GM12801 (cell line): Measurements from ENCODE around the gene NR0B1.

Experiments
- CTCF ChIP-seq: IDR thresholded peaks from one replicate; pipeline ENCODE4 v1.5.1; 2011; ENCODE audit warnings: control low read depth; ENCODE audit not compliant: insufficient read length; ENCODE audit errors: extremely low read depth

Gene NR0B1

DNA sequence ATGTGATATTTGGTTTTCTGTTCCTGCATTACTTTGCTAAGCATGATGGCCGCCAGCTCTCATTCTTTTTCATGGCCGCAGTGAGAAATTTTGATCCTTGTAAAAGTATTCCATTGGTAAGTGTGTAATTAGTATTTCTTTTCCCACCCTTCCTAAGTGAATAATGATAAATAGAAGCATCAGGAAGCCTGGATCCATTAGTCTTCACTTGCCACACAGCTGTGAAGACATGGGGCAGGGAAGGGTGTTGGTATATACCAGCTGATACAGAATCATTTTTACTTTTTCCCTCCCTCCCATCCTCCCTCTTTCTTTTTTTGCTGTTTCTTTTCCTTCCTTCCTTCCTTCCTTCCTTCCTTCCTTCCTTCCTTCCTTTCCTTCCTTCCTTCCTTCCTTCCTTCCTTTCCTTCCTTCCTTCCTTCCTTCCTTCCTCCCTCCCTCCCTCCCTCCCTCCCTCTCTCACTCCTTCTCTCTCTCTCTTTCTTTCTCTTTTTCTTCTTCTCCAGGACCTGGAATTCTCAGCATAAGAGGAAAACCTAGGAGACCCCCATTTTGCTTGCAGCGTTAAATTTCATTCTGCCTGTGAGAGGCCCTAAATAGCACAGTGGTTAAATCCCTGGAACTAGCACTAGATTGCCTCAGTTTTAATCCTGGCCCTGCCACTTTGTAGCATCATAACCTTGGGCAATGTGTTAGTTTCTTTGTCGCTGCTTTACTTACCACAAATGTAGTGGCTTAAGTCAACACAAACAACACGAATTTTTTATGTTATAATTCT is 1.4 kb upstream of the NR0B1 start:
- no peak for TF ChIP-seq CTCF

GRCh38 chrX:30308263-30309138 is 689 bp downstream of the NR0B1 start:
- TF ChIP-seq CTCF = no peak

DNA sequence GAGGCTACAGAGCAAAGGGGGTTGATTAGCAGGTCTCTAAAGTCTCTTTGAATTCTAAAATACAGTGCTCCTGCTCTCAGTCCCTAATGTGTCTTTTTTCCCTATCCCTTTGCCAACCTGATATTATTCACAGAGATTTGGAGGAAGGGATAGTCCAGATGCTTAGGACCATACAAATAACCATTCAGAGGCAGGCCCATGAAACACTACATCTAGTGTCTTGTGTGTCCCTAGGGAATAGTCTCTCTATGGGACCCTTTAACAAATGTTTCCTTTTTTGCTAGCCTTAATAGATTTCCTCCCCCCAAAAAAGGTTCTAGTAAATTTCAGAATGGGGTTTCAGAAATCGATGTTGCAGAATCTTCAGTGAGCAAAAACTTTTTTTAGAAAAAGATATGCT is 1.7 kb downstream of the NR0B1 start:
- TF ChIP-seq CTCF = no peak

DNA sequence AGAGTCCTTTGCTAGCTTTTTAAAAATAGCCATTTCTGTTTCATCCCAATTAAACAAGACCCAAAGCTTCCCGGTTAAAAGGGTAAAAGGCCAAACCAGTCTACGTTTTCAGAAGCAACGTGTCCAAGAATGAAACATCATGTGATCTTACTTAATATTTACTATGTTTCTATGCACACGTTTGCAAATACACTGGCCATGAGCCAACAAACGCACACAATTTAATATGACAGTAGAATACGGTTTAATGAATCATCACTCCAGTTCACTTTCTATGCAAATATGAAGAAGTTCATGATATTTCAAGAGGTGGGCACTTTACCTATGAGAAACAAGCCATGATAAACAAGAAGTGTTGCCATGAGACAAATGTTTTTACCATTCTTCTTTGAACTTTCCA is 4.3 kb downstream of the NR0B1 start:
- no peak for TF ChIP-seq CTCF

GRCh38 chrX:30302956-30303355 is 6.2 kb downstream of the NR0B1 start:
- no peak for TF ChIP-seq CTCF

DNA sequence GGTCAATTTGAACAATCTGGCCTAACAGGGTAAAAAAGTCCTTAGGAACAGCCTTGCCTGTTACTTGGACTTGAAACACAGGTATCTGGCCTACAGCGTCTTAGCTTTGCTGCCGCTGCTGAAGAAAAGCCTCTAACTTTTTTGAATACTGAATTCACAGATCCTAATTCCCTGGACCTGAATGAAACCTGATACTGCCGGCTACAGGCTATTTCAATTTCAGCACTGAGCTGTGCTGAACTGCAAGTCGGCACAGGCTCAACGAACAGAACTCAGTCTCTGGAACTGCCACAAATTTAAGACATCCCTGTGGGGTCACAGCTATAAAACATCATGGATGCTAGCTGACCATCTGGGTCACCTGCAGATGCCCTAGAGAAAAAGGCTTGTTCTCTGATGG is 7.2 kb downstream of the NR0B1 start:
- no peak for TF ChIP-seq CTCF

DNA sequence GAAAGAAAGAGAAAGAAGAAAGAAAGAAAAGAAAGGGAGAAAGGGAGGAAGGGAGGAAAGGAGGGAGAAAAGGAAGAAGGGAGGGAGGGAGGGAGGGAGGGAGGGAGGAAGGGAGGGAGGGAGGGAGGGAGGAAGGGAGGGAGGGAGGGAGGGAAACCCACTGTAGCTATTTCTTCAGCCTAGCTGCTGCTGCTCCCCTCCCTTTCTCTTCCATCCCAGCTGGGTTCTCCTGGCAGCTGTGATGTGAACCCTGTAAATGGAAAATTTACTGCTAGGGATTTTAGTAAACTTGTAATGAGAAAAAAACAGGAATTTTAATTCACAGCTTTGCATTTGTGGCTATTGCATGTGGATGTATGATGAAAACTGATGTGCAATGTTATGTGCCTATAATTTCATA is 8.0 kb downstream of the NR0B1 start:
- no peak for TF ChIP-seq CTCF
